ENCODE measurements around the gene AUTS2.

The AUTS2 gene

DNA sequence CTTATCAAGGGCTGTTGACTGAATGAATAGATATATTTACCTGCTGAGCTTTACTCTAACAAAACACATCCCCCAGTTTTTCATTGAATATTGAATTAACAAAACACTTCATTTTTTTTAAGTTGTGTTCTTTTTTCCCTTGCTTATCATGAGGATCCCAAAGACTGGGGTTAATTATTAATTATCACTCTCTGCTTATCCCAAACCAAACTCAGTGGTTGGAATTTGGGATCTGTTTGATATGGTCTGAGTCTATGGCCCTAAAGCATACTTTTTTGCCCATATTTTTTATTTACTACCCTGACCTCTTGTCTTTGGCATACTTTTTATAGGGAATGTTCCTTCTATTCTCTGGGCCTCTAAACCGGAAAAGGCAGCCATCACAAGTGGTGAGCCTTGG lies 836.5 kb downstream of the AUTS2 start:
- DNase-seq (ENCODE audit: low read depth in 1 of 2, low spot score in 1 of 2), result no peak

DNA sequence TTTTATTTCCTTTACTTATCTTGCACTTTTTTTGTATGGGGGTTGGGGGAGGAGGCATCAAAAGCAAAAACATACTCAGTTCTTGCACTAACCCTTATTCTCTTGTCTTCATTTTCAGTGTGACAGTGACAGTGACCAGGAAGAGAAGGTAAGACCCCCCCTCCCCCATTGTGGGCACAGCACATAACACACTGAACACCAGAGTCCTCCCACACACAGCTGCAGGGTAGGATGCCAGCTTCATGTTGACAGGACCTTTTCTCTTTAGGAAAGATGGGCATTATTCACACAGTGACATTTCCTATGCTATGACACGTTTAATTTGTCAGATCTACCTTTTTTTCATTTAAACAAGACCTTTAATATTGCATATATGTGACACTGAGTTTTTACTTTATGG lies 837.4 kb downstream of the AUTS2 start:
- no peak for DNase-seq (ENCODE audit: low read depth in 1 of 2, low spot score in 1 of 2)

- no peak for DNase-seq (ENCODE audit: low read depth in 1 of 2, low spot score in 1 of 2)
Observed at GRCh38 chr7:70436790-70437350, 838.6 kb downstream of the AUTS2 start.

- no peak for DNase-seq (ENCODE audit: low read depth in 1 of 2, low spot score in 1 of 2)
Observed at GRCh38 chr7:70439651-70440050, 841.4 kb downstream of the AUTS2 start.

GRCh38 chr7:70446448-70447143 lies 848.3 kb downstream of the AUTS2 start:
- DNase-seq (ENCODE audit: low read depth in 1 of 2, low spot score in 1 of 2), result no peak

- DNase-seq (ENCODE audit: low read depth in 1 of 2, low spot score in 1 of 2), result no peak
Observed at GRCh38 chr7:70448312-70448906, 850.1 kb downstream of the AUTS2 start.

DNA sequence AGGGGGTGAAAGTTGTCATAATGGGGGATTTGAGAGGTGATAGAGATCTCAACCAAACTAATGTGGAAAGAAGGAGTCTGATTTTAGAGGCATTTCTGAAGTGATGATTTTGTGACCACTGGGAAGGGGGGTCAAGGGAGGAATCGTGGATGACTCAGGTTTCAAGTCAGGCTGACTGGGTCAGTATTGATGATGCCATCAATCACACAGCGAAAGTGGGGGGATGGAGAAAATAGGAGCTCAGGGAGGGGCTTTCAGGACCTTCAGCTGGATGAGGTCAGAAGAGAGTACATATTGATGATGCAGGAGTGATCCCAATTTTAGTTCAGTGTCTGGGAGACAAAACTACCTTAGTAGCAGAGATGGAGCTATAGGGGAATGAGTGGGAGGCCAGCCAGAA lies 852.5 kb downstream of the AUTS2 start:
- DNase-seq (ENCODE audit: low read depth in 1 of 2, low spot score in 1 of 2), result no peak

DNA sequence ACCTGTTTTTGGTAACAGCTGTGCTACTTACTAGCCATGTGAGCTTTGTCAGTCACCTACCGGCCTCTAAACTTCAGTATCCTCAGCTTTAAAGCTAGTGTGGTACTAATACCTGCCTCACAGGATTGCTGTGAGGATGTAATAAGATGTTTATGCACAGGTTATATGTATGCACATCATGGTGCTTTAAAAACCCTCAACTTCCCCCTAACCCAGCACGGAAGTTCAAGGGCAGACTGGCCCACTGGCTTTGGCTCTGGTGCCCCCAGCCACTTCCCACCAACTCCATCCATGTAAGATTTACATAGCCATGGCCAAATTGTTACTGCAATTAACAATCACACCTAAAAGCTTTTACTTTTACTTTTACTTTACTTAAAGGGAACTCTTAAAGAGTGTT lies 857.6 kb downstream of the AUTS2 start:
- no peak for DNase-seq (ENCODE audit: low read depth in 1 of 2, low spot score in 1 of 2)

- DNase-seq (ENCODE audit: low read depth in 1 of 2, low spot score in 1 of 2), result no peak
Observed at GRCh38 chr7:70456719-70457118, 858.4 kb downstream of the AUTS2 start.

GRCh38 chr7:70457482-70457881 lies 859.2 kb downstream of the AUTS2 start:
- no peak for DNase-seq (ENCODE audit: low read depth in 1 of 2, low spot score in 1 of 2)

GRCh38 chr7:70457883-70458680 lies 859.8 kb downstream of the AUTS2 start:
- no peak for DNase-seq (ENCODE audit: low read depth in 1 of 2, low spot score in 1 of 2)

DNA sequence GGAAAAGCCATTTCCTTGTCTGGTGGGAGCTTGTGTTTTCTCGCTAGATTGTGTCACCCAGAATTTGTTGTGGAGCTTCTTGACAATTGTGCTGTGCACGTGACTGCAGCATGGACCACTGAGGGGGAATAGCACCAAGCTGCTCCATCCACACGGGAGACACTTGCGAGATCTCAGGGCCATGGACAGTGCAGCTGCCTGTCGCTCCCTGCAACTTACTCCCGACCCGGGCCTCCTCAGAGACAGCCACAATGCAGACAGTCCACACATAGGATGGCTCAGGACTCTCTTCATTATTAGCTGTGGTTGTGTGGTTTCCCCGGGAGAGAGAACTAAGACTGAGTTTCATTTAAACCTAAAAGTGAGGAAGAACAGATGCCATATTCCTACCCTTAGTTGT lies 860.5 kb downstream of the AUTS2 start:
- DNase-seq (ENCODE audit: low read depth in 1 of 2, low spot score in 1 of 2), result no peak

DNA sequence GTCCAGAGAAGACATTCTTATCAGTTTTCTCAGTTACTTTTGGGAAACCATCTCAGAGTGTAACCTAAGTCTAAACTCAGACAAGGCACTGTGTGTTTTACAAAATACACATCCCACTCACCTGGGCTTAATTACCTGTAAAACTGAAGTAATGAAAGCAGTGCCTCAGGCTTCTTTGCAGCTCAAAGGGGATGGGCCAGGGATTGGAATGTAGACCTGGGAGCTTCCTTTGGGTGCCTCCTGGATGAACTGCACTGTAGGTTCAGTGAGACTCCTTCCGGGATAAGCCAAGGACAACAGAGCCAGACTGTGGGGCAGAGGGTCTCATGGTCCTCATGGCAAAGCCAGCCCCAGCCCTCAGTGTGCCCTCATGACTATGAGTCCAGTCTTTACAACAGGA lies 861.3 kb downstream of the AUTS2 start:
- DNase-seq (ENCODE audit: low read depth in 1 of 2, low spot score in 1 of 2), result no peak

DNA sequence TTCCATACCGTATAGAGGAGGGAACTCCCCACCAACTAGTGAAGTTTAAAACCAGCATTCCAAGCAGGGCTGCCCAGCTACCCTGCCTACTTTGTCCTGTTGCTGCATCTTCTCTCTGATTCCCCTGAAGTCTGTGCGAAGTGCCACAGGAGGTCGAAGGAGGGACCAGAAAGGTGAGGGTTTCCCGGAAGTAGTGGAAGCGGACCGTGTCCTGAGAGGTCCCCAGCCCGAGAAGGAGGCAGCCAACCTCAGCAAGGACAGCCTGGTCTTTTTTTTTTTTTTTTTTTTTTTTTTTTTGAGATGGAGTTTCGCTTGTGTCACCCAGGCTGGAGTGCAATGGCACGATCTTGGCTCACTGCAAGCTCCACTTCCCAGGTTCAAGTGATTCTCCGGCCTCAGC lies 861.8 kb downstream of the AUTS2 start:
- DNase-seq (ENCODE audit: low read depth in 1 of 2, low spot score in 1 of 2), result no peak

GRCh38 chr7:70460562-70460961 lies 862.3 kb downstream of the AUTS2 start:
- no peak for DNase-seq (ENCODE audit: low read depth in 1 of 2, low spot score in 1 of 2)

DNA sequence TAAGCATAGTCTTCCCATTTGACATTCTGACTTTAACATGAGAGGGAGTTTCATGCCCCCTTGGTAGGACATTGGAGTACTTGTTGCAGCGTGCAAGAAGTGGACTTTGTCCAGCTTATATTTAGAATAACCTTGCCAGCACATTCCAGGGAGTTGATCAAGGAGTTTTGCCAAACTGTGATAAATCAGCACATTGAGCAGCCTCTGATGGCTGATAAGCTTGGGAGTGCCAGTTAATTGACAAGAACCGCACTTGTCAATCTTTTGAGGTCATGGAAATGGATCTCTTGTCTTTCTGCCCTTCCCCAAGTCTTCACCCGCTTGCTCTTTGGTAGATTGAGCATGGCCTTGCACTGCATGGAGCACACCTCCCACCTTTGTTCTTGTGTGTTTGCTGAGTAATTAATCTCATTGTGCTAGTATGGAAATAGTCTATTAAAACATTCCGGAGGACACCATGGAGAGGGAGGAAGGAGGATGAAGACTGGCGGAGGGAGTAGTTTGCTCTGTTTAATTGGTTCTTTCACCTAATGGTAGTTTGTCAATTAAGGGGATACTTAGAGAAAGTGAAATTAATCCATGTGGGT lies 865.2 kb downstream of the AUTS2 start:
- no peak for DNase-seq (ENCODE audit: low read depth in 1 of 2, low spot score in 1 of 2)

GRCh38 chr7:70466725-70467364 lies 868.6 kb downstream of the AUTS2 start:
- DNase-seq (ENCODE audit: low read depth in 1 of 2, low spot score in 1 of 2), result no peak

- DNase-seq (ENCODE audit: low read depth in 1 of 2, low spot score in 1 of 2), result no peak
Observed at GRCh38 chr7:70470746-70471145, 872.5 kb downstream of the AUTS2 start.

DNA sequence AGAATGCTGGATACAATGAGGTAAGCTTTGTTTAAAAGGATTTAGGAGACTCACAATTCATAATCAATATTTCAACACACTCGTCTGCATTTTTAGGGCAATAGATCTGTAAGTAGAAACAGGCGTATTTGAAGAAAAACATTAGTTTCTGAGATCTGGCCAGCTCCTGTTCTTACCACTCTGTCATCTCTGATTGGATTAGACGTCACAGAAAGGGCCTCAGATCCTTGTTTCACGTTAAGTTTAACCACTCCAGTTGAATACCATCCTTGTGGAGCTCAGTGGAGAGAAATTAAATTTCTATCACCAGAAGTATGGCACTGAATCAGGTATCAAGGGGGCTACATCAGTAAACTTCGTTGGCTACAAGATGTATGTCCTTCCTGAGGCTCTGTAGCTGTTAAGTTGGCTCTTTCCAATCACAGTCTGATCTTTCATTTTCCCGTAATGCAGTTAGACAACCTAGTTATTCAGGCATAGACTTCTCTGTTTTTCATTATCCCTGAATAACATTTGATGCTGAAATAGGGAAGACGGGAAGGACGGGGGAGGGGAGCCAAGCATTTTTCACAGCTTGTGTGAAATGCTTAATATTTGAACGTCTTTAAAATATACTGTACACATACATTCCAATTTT lies 874.4 kb downstream of the AUTS2 start:
- no peak for DNase-seq (ENCODE audit: low read depth in 1 of 2, low spot score in 1 of 2)

DNA sequence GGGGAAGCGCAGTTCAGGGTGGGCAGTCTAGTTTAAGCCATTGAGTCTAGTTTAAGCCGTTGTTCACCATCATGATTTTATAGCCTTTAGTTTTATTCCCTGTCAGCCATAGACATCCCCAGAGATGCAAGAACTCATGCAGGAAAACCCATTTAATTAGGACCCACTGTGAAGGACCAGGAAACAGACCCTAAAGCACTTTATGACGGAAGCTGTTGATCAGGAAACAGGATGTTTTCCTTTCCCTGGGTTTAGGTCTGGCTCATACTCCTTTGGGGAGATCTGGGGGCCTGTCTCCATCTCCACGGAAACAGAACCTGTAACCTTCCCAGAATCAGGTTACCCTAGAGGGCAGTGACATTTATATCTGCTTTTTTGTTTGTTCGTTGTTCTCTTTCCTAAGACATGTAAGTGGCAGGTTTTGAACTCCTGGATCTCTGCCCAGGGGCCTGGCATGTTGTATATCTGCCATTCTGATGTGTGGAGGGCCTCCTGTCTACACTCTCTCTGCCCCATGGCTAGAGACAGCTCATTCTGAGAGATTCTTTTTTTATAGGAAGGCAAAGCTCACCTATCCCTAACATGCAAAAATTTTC lies 876.5 kb downstream of the AUTS2 start:
- no peak for DNase-seq (ENCODE audit: low read depth in 1 of 2, low spot score in 1 of 2)
